HL-60 (cell line): ENCODE data around the gene ZNF92.

Experiments used
- DNase-seq, 2 experiments: peaks; one replicate each; pipeline ENCODE4 v3.0.0-alpha.2; 2010 to 2020; ENCODE audit warnings: low read depth in 1 of 2, low spot score in 1 of 2
- H3K27ac ChIP-seq: fragments of 250-450 bp; sonication (Bioruptor Pico); replicated peaks from 2 replicates; pipeline ENCODE4 v1.5.1; 2020; ENCODE audit warnings: mild to moderate bottlenecking, moderate library complexity
- H3K27me3 ChIP-seq: fragments of 250-450 bp; sonication (Bioruptor Pico); 2 replicates; pipeline ENCODE4 v1.5.1; 2021; ENCODE audit warnings: mild to moderate bottlenecking, moderate library complexity; ENCODE audit not compliant: insufficient read depth, poor library complexity, severe bottlenecking
- H3K4me3 ChIP-seq: replicated peaks from 2 replicates; pipeline ENCODE4 v1.5.1; 2011; ENCODE audit warnings: mild to moderate bottlenecking, control low read depth, low read length; ENCODE audit not compliant: insufficient read depth
- CTCF ChIP-seq: IDR thresholded peaks from one replicate; pipeline ENCODE4 v1.5.1; 2011; ENCODE audit warnings: low read length, control low read depth, inconsistent platforms; ENCODE audit not compliant: insufficient read depth
- GABPA ChIP-seq: IDR thresholded peaks from 2 replicates; pipeline ENCODE4 v1.6.1; 2012; ENCODE audit warnings: low read depth
- POLR2AphosphoS5 ChIP-seq: IDR thresholded peaks from 2 replicates; pipeline ENCODE4 v1.6.1; 2012; ENCODE audit warnings: low read depth
- SPI1 ChIP-seq: IDR thresholded peaks from 2 replicates; pipeline ENCODE4 v1.6.1; 2012; ENCODE audit warnings: low read depth, mild to moderate bottlenecking, borderline replicate concordance
- TF ChIP-seq, protein P1 (sequence below): IDR thresholded peaks from 2 replicates; pipeline ENCODE4 v1.6.1; 2012; ENCODE audit warnings: low read depth; ENCODE audit not compliant: insufficient replicate concordance

The ZNF92 gene

GRCh38 chr7:65382452-65382851 is 8.8 kb downstream of the ZNF92 start:
- Histone ChIP-seq H3K4me3 (no peak overlapping the region), H3K27me3 (no peaks in the 10 kb centered on the region), H3K27ac (no peak overlapping the region)
- no peak for DNase-seq
- no peak for TF ChIP-seq CTCF
- no peak for TF ChIP-seq POLR2AphosphoS5
- TF ChIP-seq, protein P1, sequence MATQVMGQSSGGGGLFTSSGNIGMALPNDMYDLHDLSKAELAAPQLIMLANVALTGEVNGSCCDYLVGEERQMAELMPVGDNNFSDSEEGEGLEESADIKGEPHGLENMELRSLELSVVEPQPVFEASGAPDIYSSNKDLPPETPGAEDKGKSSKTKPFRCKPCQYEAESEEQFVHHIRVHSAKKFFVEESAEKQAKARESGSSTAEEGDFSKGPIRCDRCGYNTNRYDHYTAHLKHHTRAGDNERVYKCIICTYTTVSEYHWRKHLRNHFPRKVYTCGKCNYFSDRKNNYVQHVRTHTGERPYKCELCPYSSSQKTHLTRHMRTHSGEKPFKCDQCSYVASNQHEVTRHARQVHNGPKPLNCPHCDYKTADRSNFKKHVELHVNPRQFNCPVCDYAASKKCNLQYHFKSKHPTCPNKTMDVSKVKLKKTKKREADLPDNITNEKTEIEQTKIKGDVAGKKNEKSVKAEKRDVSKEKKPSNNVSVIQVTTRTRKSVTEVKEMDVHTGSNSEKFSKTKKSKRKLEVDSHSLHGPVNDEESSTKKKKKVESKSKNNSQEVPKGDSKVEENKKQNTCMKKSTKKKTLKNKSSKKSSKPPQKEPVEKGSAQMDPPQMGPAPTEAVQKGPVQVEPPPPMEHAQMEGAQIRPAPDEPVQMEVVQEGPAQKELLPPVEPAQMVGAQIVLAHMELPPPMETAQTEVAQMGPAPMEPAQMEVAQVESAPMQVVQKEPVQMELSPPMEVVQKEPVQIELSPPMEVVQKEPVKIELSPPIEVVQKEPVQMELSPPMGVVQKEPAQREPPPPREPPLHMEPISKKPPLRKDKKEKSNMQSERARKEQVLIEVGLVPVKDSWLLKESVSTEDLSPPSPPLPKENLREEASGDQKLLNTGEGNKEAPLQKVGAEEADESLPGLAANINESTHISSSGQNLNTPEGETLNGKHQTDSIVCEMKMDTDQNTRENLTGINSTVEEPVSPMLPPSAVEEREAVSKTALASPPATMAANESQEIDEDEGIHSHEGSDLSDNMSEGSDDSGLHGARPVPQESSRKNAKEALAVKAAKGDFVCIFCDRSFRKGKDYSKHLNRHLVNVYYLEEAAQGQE = no peak
- TF ChIP-seq SPI1 = no peak
- no peak for TF ChIP-seq GABPA

GRCh38 chr7:65387891-65388290 is 14.2 kb downstream of the ZNF92 start:
- Histone ChIP-seq H3K27me3 (no peaks in the 10 kb centered on the region), H3K4me3 (no peak overlapping the region), H3K27ac (no peak overlapping the region)
- no peak for DNase-seq
- TF ChIP-seq GABPA (no peak), POLR2AphosphoS5 (no peak), CTCF (no peak), SPI1 (no peak)
- TF ChIP-seq, protein P1 = no peak

- no peak for DNase-seq
- Histone ChIP-seq H3K27ac (no peak overlapping the region), H3K4me3 (no peak overlapping the region)
These were observed 16.9 kb downstream of the ZNF92 start for GRCh38 chr7:65390588-65390987.

More at GRCh38 chr7:65390588-65390987, 16.9 kb downstream of the ZNF92 start:
- no peaks in the 10 kb centered on the region for H3K27me3 ChIP-seq
- TF ChIP-seq, protein P1 = no peak
- TF ChIP-seq CTCF = no peak
- TF ChIP-seq POLR2AphosphoS5 = no peak
- no peak for TF ChIP-seq GABPA
- TF ChIP-seq SPI1 = no peak
